ENCODE measurements around the gene SWT1. TPM values are rescaled to one million over a fixed set of nuclear protein-coding genes. Genes with fewer than 3 reads are reported as not detected.

SWT1 gene
- total and polyA plus RNA-seq, 2 of the 13 experiments (the other 11 are each of a cell fraction or from before 2014, with no cell fraction given), result 1.7 to 2.5 TPM

GRCh38 chr1:185229981-185230380 is 73.0 kb downstream of the SWT1 start (continued):
- TF ChIP-seq CHD2 (IDR thresholded peaks at IDR 0.05; ENCODE audit: low read depth, low read length), result no peak
- TF ChIP-seq, protein P1, sequence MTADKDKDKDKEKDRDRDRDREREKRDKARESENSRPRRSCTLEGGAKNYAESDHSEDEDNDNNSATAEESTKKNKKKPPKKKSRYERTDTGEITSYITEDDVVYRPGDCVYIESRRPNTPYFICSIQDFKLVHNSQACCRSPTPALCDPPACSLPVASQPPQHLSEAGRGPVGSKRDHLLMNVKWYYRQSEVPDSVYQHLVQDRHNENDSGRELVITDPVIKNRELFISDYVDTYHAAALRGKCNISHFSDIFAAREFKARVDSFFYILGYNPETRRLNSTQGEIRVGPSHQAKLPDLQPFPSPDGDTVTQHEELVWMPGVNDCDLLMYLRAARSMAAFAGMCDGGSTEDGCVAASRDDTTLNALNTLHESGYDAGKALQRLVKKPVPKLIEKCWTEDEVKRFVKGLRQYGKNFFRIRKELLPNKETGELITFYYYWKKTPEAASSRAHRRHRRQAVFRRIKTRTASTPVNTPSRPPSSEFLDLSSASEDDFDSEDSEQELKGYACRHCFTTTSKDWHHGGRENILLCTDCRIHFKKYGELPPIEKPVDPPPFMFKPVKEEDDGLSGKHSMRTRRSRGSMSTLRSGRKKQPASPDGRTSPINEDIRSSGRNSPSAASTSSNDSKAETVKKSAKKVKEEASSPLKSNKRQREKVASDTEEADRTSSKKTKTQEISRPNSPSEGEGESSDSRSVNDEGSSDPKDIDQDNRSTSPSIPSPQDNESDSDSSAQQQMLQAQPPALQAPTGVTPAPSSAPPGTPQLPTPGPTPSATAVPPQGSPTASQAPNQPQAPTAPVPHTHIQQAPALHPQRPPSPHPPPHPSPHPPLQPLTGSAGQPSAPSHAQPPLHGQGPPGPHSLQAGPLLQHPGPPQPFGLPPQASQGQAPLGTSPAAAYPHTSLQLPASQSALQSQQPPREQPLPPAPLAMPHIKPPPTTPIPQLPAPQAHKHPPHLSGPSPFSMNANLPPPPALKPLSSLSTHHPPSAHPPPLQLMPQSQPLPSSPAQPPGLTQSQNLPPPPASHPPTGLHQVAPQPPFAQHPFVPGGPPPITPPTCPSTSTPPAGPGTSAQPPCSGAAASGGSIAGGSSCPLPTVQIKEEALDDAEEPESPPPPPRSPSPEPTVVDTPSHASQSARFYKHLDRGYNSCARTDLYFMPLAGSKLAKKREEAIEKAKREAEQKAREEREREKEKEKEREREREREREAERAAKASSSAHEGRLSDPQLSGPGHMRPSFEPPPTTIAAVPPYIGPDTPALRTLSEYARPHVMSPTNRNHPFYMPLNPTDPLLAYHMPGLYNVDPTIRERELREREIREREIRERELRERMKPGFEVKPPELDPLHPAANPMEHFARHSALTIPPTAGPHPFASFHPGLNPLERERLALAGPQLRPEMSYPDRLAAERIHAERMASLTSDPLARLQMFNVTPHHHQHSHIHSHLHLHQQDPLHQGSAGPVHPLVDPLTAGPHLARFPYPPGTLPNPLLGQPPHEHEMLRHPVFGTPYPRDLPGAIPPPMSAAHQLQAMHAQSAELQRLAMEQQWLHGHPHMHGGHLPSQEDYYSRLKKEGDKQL (CRISPR knock-in tag; IDR thresholded peaks at IDR 0.05; ENCODE audit: low read depth), result no peak
- TF ChIP-seq, protein P2, sequence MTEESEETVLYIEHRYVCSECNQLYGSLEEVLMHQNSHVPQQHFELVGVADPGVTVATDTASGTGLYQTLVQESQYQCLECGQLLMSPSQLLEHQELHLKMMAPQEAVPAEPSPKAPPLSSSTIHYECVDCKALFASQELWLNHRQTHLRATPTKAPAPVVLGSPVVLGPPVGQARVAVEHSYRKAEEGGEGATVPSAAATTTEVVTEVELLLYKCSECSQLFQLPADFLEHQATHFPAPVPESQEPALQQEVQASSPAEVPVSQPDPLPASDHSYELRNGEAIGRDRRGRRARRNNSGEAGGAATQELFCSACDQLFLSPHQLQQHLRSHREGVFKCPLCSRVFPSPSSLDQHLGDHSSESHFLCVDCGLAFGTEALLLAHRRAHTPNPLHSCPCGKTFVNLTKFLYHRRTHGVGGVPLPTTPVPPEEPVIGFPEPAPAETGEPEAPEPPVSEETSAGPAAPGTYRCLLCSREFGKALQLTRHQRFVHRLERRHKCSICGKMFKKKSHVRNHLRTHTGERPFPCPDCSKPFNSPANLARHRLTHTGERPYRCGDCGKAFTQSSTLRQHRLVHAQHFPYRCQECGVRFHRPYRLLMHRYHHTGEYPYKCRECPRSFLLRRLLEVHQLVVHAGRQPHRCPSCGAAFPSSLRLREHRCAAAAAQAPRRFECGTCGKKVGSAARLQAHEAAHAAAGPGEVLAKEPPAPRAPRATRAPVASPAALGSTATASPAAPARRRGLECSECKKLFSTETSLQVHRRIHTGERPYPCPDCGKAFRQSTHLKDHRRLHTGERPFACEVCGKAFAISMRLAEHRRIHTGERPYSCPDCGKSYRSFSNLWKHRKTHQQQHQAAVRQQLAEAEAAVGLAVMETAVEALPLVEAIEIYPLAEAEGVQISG (CRISPR knock-in tag; IDR thresholded peaks at IDR 0.05), result no peak
- TF ChIP-seq ZNF841 (CRISPR knock-in tag; IDR thresholded peaks at IDR 0.05; ENCODE audit: borderline replicate concordance), result no peak
- TF ChIP-seq ELF1 (CRISPR knock-in tag; IDR thresholded peaks at IDR 0.05), result no peak

Measured in HepG2 (cell line).